Activated naive CD8-positive, alpha-beta T cell (primary cell): ENCODE measurements around the gene SPINT2.
A peak's percentile ranks its signal among the peaks of the same experiment; 100 is the strongest.
"Not testable (repeated sequence)": the region's sequence is repeated elsewhere in the genome, so short reads cannot be mapped to it uniquely, and the experiment has no call there.

Experiments
- H3K27ac Mint-ChIP-seq: one replicate; pipeline ENCODE4 v1.8.0; 2021; ENCODE audit warnings: mixed read lengths
- H3K27me3 Mint-ChIP-seq: one replicate; pipeline ENCODE4 v1.8.0; 2021; ENCODE audit warnings: mixed read lengths
- H3K36me3 Mint-ChIP-seq: one replicate; pipeline ENCODE4 v1.8.0; 2021; ENCODE audit warnings: mixed read lengths
- H3K4me1 Mint-ChIP-seq: one replicate; pipeline ENCODE4 v1.8.0; 2021; ENCODE audit warnings: low read depth, mixed read lengths
- H3K4me3 Mint-ChIP-seq: one replicate; pipeline ENCODE4 v1.8.0; 2021; ENCODE audit warnings: mild to moderate bottlenecking, mixed read lengths
- H3K9me3 Mint-ChIP-seq: one replicate; pipeline ENCODE4 v1.8.0; 2021; ENCODE audit warnings: low read depth, mixed read lengths

The SPINT2 gene

DNA sequence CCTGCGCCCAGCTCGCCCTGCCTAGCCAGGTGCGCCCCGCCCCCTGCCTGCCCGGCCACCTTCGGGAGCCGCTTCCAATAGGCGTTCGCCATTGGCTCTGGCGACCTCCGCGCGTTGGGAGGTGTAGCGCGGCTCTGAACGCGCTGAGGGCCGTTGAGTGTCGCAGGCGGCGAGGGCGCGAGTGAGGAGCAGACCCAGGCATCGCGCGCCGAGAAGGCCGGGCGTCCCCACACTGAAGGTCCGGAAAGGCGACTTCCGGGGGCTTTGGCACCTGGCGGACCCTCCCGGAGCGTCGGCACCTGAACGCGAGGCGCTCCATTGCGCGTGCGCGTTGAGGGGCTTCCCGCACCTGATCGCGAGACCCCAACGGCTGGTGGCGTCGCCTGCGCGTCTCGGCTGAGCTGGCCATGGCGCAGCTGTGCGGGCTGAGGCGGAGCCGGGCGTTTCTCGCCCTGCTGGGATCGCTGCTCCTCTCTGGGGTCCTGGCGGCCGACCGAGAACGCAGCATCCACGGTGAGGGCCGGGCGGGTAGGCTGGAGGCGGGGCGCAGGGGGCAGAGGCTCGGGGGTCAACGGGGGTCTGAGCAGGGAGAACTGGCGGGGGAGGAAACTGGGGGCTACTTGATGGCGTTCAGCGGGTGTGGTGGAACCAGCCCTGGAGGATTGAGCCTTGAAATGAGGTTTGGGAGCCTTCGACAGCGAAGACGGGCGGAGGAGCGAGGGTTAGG, at the start of gene SPINT2:
Gene SPINT2 (plus strand): TSS at position 88 of the 727 bp plus-strand sequence. CDS start 320 bp downstream, at position 408.
- Mint-ChIP-seq H3K27ac (peak within 1 kb of the TSS; percentile 86), H3K27me3 (no peaks in the 10 kb centered on the region), H3K36me3 (no peaks in the 10 kb centered on the region), H3K4me1 (peaks cover 38% of the 10 kb centered on the region), H3K9me3 (no peaks in the 10 kb centered on the region), H3K4me3 (peak within 1 kb of the TSS; percentile 87)

DNA sequence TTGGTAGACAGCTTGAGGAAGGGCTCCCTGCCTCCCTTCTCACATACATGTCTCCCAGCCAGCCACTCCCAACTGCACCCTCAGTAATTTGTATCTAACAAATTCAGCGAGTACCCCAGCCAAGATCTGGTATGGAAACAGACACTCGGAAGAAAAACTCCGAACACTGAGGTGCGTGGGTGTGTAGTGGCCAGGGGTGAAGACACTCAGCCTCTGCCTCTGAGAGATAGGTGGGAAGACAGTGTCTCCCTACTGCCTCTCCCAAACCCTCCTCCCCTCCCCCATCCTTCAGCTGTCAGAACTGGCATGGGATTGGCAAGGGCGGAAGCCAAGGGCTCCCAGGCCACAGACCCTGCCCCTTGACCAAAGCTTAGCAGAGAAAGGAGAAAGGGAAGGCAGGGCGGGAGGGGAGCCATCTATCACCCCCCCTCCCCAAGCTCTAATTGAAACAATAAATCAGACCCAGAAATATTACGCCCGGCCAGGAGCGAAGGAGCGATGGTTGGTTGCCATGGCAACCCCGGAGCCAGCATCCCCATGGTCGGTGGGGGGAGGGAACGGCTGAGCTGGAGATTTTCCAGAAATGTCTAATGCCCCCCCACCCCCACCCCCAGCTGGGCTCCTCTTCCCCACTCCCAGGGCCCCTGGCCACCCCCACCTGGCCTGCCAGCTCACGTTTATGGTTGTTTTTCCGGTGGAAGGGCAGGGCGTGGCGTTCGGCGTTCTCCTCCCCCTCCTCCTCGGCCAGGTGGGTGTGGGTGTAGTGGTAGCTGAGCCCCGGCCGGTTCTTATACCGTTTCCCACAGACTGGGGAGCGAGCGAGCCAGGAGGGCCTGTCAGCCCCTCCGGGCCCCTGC, 47.4 kb upstream of the SPINT2 start:
- H3K4me1 Mint-ChIP-seq, result peaks cover 13% of the 10 kb centered on the region
- no peak overlapping the region for H3K4me3 Mint-ChIP-seq
- H3K9me3 Mint-ChIP-seq, result no peaks in the 10 kb centered on the region
- no peaks in the 10 kb centered on the region for H3K36me3 Mint-ChIP-seq
- H3K27ac Mint-ChIP-seq, result no peak overlapping the region
- H3K27me3 Mint-ChIP-seq, result peaks cover 27% of the 10 kb centered on the region

- H3K4me1 Mint-ChIP-seq, result peaks cover 17% of the 10 kb centered on the region
- H3K4me3 Mint-ChIP-seq, result no peak overlapping the region
- H3K27ac Mint-ChIP-seq, result no peak overlapping the region
- H3K36me3 Mint-ChIP-seq, result no peaks in the 10 kb centered on the region
- no peaks in the 10 kb centered on the region for H3K9me3 Mint-ChIP-seq
- peaks cover 30% of the 10 kb centered on the region for H3K27me3 Mint-ChIP-seq
Measured at GRCh38 chr19:38218204-38218603, 46.2 kb upstream of the SPINT2 start.

DNA sequence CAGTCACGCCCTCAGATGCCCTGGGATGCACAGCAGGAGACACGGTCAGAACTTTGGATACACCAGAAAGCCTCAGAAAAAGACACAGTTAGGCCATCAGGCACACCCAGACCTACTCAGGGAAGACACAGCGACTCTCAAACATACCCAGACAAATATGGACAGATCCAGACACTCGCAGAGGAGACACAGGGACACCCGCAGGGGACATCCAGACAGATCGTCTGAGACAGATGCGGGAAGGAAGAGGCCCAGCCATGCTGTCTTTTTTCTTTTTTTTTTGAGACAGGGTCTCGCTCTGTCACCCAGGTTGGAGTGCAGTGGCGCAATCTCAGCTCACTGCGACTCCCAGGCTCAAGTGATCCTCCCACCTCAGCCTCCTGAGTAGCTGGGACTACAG, 45.2 kb upstream of the SPINT2 start:
- H3K4me1 Mint-ChIP-seq, result peaks cover 14% of the 10 kb centered on the region
- H3K27me3 Mint-ChIP-seq, result peaks cover 27% of the 10 kb centered on the region
- H3K9me3 Mint-ChIP-seq, result no peaks in the 10 kb centered on the region
- H3K27ac Mint-ChIP-seq, result no peak overlapping the region
- no peaks in the 10 kb centered on the region for H3K36me3 Mint-ChIP-seq
- H3K4me3 Mint-ChIP-seq, result no peak overlapping the region

DNA sequence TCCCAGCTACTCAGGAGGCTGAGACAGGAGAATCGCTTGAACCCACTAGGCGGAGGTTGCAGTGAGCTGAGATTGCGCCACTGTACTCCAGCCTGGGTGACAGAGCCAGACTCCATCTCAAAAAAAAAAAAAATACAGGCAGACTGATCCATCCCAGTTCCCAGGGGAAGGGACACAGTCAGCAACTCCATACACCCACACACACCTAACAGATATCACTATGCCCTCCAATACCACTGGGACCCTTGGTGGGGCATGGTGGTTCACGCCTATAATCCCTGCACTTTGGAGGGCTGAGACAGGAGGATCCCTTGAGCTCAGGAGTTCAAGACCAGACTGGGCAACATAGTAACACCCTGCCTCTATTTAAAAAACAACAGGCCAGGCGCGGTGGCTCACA, 43.0 kb upstream of the SPINT2 start:
- no peaks in the 10 kb centered on the region for H3K36me3 Mint-ChIP-seq
- H3K9me3 Mint-ChIP-seq, result no peaks in the 10 kb centered on the region
- H3K27ac Mint-ChIP-seq, result no peak overlapping the region
- H3K27me3 Mint-ChIP-seq, result peaks cover 25% of the 10 kb centered on the region
- peaks cover 16% of the 10 kb centered on the region for H3K4me1 Mint-ChIP-seq
- H3K4me3 Mint-ChIP-seq, result no peak overlapping the region

DNA sequence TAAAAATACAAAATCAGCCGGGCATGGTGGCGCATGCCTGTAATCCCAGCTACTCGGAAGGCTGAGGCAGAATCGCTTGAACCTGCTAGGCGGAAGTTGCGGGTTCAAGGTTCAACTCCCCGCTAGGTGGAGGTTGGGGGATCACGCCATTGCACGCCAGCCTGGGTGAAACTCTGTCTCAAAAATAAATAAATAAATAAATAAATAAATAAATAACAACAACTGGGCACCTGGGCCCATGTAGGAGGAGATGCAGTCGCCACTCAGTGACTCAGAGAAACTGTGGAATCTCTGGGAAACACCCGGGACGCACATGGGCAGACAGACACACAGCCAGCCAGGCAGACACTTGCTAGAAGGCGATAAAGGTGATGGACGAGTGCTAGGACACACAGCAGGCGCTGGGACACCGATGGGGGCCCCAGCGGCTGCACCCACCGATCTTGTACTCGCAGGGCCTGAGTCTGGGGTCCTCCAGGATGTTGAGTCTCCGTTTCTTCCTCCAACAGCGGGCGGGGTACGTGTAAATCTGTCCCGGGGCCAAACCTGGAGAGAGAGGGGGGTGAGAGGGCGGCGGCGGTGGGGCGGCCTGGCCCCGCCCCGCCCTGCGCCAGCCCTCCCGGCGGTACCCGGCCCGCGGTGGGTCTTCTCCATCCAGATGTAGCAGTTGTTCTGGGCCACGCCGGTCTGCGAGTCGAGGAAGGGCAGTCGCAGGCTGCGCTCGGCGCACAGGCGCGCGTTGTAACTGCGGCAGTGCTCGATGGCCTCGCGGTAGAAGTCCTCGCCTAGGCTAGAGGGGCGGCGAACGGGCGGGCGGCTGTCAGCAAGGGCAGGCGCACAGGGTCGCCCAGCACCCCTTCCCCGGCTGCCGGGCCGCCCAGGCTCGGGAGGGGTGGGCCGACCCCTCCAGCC, 42.2 kb upstream of the SPINT2 start:
- H3K9me3 Mint-ChIP-seq, result no peaks in the 10 kb centered on the region
- peaks cover 28% of the 10 kb centered on the region for H3K27me3 Mint-ChIP-seq
- H3K36me3 Mint-ChIP-seq, result no peaks in the 10 kb centered on the region
- peaks cover 16% of the 10 kb centered on the region for H3K4me1 Mint-ChIP-seq
- no peak overlapping the region for H3K4me3 Mint-ChIP-seq
- no peak overlapping the region for H3K27ac Mint-ChIP-seq

- H3K4me1 Mint-ChIP-seq, result peaks cover 22% of the 10 kb centered on the region
- H3K9me3 Mint-ChIP-seq, result no peaks in the 10 kb centered on the region
- no peak overlapping the region for H3K27ac Mint-ChIP-seq
- peaks cover 35% of the 10 kb centered on the region for H3K27me3 Mint-ChIP-seq
- H3K36me3 Mint-ChIP-seq, result no peaks in the 10 kb centered on the region
- H3K4me3 Mint-ChIP-seq, result peak overlapping the region; percentile 63
Measured at GRCh38 chr19:38223119-38223523, 41.3 kb upstream of the SPINT2 start.

DNA sequence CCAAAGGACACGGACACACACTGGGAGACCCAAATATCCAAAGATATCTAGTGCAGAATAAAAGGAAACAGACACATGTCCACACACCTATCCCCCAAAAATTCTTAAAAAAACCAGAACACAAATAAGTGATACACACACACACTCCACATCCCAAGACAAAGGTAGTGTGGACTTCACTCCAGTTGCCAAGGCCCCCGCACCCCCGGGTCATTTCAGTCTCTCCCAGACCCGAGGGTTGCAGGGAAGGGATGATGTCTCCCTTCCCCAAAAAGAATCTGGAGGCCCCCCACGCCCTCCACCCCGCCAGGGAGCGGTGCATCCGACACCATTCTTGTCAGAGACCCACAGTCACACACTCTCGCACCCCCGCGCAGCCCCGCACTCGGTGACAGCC, 40.8 kb upstream of the SPINT2 start:
- Mint-ChIP-seq H3K4me3 (peak overlapping the region; percentile 63), H3K4me1 (peaks cover 22% of the 10 kb centered on the region), H3K9me3 (no peaks in the 10 kb centered on the region), H3K36me3 (no peaks in the 10 kb centered on the region), H3K27me3 (peaks cover 31% of the 10 kb centered on the region), H3K27ac (no peak overlapping the region)

DNA sequence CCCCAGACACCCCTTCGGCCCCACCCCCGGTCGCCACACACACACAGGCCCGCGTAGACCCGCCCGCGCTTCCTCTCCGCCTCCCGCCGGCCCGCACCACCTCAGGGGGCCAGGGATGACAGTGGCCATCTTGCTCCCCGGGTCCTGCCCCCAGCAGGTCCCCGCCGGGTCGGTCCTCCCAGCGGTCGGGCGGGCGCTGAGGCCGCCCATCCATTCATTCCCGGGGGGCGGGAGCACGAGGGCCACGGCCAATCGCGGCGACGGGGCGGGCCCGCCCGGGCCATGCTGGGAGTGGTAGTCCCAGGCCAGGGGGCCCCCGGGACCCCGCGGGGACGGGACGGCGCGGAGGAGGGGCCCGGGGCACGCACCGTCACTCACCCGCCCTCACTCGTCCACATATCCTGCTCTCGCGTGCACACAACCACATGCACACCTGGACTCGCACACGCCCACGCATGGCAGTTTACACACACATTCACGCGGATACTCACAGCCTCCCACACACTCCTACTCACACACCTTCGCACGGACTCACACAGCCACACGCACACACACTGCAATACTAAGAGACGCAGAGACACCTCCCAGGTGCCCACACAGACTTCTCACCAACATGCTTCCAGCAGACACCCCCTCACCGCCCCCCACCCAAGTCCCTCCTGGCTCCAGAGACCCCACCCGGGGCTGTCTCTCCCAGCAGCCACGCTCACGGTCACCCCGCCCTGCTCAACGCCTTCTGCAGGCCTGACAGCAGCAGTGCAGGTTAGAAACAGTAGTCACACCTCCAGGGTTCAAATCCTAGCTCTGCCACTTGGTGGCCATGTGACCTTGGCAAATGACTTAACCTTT, 40.1 kb upstream of the SPINT2 start, which contains the start of gene DPF1:
Gene DPF1 (minus strand): TSS at position 209 of the 849 bp plus-strand sequence. CDS start 80 bp downstream, at position 129.
- peaks cover 30% of the 10 kb centered on the region for H3K27me3 Mint-ChIP-seq
- H3K4me1 Mint-ChIP-seq, result peaks cover 22% of the 10 kb centered on the region
- H3K9me3 Mint-ChIP-seq, result no peaks in the 10 kb centered on the region
- H3K27ac Mint-ChIP-seq, result no peak within 1 kb of the TSS
- H3K36me3 Mint-ChIP-seq, result no peaks in the 10 kb centered on the region
- H3K4me3 Mint-ChIP-seq, result peak within 1 kb of the TSS; percentile 81

DNA sequence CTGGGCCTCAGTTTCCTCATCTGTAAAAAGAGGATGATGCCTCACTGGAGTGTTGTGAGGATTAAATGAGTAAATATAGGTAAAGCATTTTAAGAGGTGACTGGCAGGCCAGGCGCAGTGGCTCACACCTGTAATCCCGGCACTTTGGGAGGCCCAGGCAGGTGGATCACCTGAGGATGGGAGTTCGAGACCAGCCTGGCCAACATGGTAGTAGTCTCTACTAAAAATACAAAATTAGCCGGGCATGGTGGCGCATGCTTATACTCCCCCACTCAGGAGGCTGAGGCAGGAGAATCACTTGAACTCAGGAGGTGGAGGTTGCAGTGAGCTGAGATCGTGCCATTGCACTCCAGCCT, 39.5 kb upstream of the SPINT2 start:
- H3K27ac Mint-ChIP-seq, H3K36me3 Mint-ChIP-seq, H3K9me3 Mint-ChIP-seq: not testable (repeated sequence)
- H3K27me3 Mint-ChIP-seq, result peaks cover 30% of the 10 kb centered on the region
- peaks cover 22% of the 10 kb centered on the region for H3K4me1 Mint-ChIP-seq
- H3K4me3 Mint-ChIP-seq, result peak overlapping the region; percentile 81

DNA sequence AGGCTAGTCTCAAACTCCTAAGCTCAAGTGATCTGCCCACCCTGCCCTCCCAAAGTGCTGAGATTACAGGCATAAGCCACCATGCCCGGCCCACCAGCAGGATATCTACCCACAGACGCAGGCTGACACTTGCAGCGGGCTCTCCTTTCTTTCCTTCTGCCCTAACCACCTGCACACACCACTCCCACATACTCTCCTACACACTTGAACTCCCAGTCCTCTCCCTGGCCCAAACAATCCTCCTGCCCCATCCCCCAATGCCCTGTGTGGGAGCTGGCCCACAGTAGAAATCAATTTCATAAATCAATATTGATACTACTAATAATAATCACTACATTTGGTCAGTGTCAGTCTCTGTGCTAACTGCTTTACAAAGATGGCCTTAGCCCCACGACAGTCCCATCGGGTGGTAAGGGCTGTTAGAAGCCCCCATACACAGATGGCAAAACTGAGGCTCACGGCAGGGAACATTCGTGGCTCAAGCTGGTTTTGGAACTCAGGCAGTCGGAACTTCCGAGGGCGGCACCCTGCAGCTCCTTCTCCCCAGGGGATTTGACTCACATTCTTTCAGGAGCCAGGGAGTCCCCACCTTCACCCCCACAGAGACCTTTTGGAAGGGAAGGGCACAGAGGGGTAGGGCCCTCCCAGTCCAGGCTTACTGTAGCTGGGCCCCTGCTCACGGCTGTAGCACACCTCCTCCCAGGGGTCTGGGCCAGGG, 36.9 kb upstream of the SPINT2 start:
- no peaks in the 10 kb centered on the region for H3K36me3 Mint-ChIP-seq
- H3K27ac Mint-ChIP-seq, result no peak overlapping the region
- H3K4me1 Mint-ChIP-seq, result peaks cover 22% of the 10 kb centered on the region
- H3K4me3 Mint-ChIP-seq, result no peak overlapping the region
- no peaks in the 10 kb centered on the region for H3K9me3 Mint-ChIP-seq
- H3K27me3 Mint-ChIP-seq, result peaks cover 31% of the 10 kb centered on the region

DNA sequence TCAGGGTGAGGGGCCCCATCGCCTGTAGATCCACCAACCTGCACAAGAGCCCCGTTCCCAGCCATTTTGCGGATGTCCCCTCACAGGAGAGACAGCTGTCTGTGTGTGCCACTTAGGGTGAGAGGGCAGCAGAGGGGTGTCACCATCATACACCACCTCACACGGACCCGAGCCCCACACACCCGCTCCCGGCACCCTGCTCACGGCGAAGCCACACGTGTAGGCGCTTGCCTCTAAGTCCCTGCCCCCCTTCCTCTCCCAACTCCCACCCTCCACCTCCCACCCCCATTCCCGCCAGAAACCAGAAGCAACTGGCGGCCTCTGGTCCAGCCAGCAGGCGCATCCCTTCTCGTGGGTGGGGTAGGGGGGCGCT, 36.4 kb upstream of the SPINT2 start:
- H3K9me3 Mint-ChIP-seq, result no peaks in the 10 kb centered on the region
- peaks cover 20% of the 10 kb centered on the region for H3K4me1 Mint-ChIP-seq
- no peak overlapping the region for H3K27ac Mint-ChIP-seq
- no peaks in the 10 kb centered on the region for H3K36me3 Mint-ChIP-seq
- H3K4me3 Mint-ChIP-seq, result no peak overlapping the region
- H3K27me3 Mint-ChIP-seq, result peaks cover 29% of the 10 kb centered on the region

- H3K36me3 Mint-ChIP-seq, result no peaks in the 10 kb centered on the region
- no peak overlapping the region for H3K27ac Mint-ChIP-seq
- H3K4me1 Mint-ChIP-seq, result peaks cover 14% of the 10 kb centered on the region
- H3K9me3 Mint-ChIP-seq, result no peaks in the 10 kb centered on the region
- peak overlapping the region; percentile 61 for H3K4me3 Mint-ChIP-seq
- H3K27me3 Mint-ChIP-seq, result peaks cover 24% of the 10 kb centered on the region
Measured at GRCh38 chr19:38228491-38229439, 35.6 kb upstream of the SPINT2 start.
